Panc1 (cell line): ENCODE data around the gene PPIA. TPM values are rescaled to one million over a fixed set of nuclear protein-coding genes. Genes with fewer than 3 reads are reported as not detected.

ENCODE experiments used
- ATAC-seq: fragments of 200-7000 bp; cut with Tn5 transposase; 2 replicates; pipeline ENCODE4 v1.9.1; 2020; ENCODE audit warnings: mild to moderate bottlenecking, moderate library complexity
- BruUV-seq: library from RNA; stranded (reverse); fragments of 400-500 nt; replicated peaks from 2 replicates; lab custom pipeline; 2021; lab: Mats Ljungman, UMichigan
- CTCF ChIA-PET: fragments of 300-600 bp; sonication (Branson Sonifier 250); formaldehyde crosslinking; loops from one replicate; lab custom pipeline; 2022; ENCODE audit warnings: antibody characterized with exemption; lab: Charles Lee
- POLR2A ChIA-PET: fragments of 300-600 bp; sonication (Branson Sonifier 250); formaldehyde crosslinking; loops from one replicate; lab custom pipeline; 2022; ENCODE audit warnings: antibody characterized with exemption; lab: Charles Lee
- DNase-seq: peaks from one replicate; pipeline ENCODE4 v3.0.0-alpha.2; 2010; ENCODE audit warnings: low read depth, low spot score
- H3K27ac ChIP-seq: 2 replicates; pipeline ENCODE4 v1.5.1; 2011; ENCODE audit warnings: mild to moderate bottlenecking, low read length, inconsistent platforms
- H3K27me3 ChIP-seq: fragments of 200-500 bp; sonication (Bioruptor generic); 2 replicates; pipeline ENCODE4 v1.6.0; 2014; ENCODE audit warnings: low read length, inconsistent platforms; ENCODE audit not compliant: control insufficient read depth, insufficient read depth
- H3K36me3 ChIP-seq: fragments of 200-500 bp; sonication (Bioruptor generic); 2 replicates; pipeline ENCODE4 v1.5.1; 2014; ENCODE audit warnings: inconsistent platforms, mild to moderate bottlenecking, low read length, moderate library complexity; ENCODE audit not compliant: control insufficient read depth, insufficient read depth
- H3K4me1 ChIP-seq: 2 replicates; pipeline ENCODE4 v1.5.1; 2011; ENCODE audit warnings: inconsistent platforms, mild to moderate bottlenecking, low read length, moderate library complexity; ENCODE audit not compliant: control insufficient read depth, insufficient read depth
- H3K4me3 ChIP-seq, 2 experiments: 2 replicates each; pipeline ENCODE4 v1.5.1; 2011 to 2012; ENCODE audit warnings: low read depth in 2 of 2, low read length in 2 of 2, mild to moderate bottlenecking in 2 of 2, inconsistent platforms in 1 of 2, moderate library complexity in 1 of 2
- H3K9me3 ChIP-seq: fragments of 200-500 bp; sonication (Bioruptor generic); 2 replicates; pipeline ENCODE4 v1.5.1; 2014; ENCODE audit warnings: low read depth, mild to moderate bottlenecking, inconsistent platforms, low read length, moderate library complexity; ENCODE audit not compliant: control insufficient read depth, insufficient read depth
- CTCF ChIP-seq: fragments of 450-650 bp; IDR thresholded peaks from 2 replicates; pipeline ENCODE4 v1.5.1; 2017; ENCODE audit warnings: mild to moderate bottlenecking
- POLR2AphosphoS5 ChIP-seq: IDR thresholded peaks from 2 replicates; pipeline ENCODE4 v1.6.1; 2012; ENCODE audit warnings: mild to moderate bottlenecking, low read depth, low read length, moderate library complexity
- REST ChIP-seq, 2 experiments: IDR thresholded peaks; 2 replicates each; pipeline ENCODE4 v1.6.1; 2011 to 2012; ENCODE audit warnings: low read depth in 2 of 2, control low read depth in 1 of 2, low read length in 1 of 2, mild to moderate bottlenecking in 1 of 2, moderate library complexity in 1 of 2; ENCODE audit not compliant: insufficient read depth in 1 of 2
- SIN3A ChIP-seq: IDR thresholded peaks from 2 replicates; pipeline ENCODE4 v1.6.1; 2012; ENCODE audit warnings: low read depth, mild to moderate bottlenecking, low read length, moderate library complexity, borderline replicate concordance; ENCODE audit not compliant: insufficient read depth
- TCF7L2 ChIP-seq: IDR thresholded peaks from 2 replicates; pipeline ENCODE4 v1.6.1; 2011; ENCODE audit warnings: mild to moderate bottlenecking, low read depth, low read length, inconsistent platforms
- in situ Hi-C: cut with HindIII; loops from 2 replicates; pipeline ENCODE4 v1.10.0; 2016; ENCODE audit warnings: low sequenced_read_pairs, low pct_unique_long_range_greater_than_20kb
- intact Hi-C: fragments of 100-400 bp; cut with micrococcal nuclease; formaldehyde crosslinking; loops from one replicate; pipeline ENCODE4 v1.10.0; 2022; ENCODE audit not compliant: unreplicated experiment
- total RNA-seq: library from RNA; stranded (reverse); gene quantifications from one replicate; pipeline ENCODE4 v1.2.1, GENCODE V29; 2021; ENCODE audit not compliant: unreplicated experiment

PPIA gene
- total RNA-seq, 1 experiment from 2014 or later: 3,706 TPM

GRCh38 chr7:44782460-44782859, 14.0 kb upstream of the PPIA start:
- TF ChIP-seq TCF7L2 (no peak), POLR2AphosphoS5 (no peak), REST (IDR thresholded peaks at IDR 0.05; ENCODE audit: insufficient read depth in 1 of 2, low read depth in 2 of 2, low read length in 1 of 2) (no peak), CTCF (no peak), SIN3A (no peak)
- intact Hi-C loops: no loop called here
- no TSS peak for BruUV-seq
- no peaks in the 10 kb centered on the region for H3K36me3 ChIP-seq
- H3K4me3 ChIP-seq: no peak overlapping the region
- peaks cover 7% of the 10 kb centered on the region for H3K9me3 ChIP-seq
- no peaks in the 10 kb centered on the region for H3K27me3 ChIP-seq
- ChIA-PET CTCF (no interaction called here), POLR2A (no interaction called here)
- in situ Hi-C loops: no loop called here
- H3K4me1 ChIP-seq: no peaks in the 10 kb centered on the region
- ATAC-seq: 0 out of 2 replicates have a peak, but pooled peaks have one; percentile 46
- H3K27ac ChIP-seq: no peak overlapping the region
- no peak for DNase-seq

- Histone ChIP-seq H3K9me3 (peaks cover 7% of the 10 kb centered on the region), H3K4me1 (no peaks in the 10 kb centered on the region), H3K4me3 (no peak overlapping the region), H3K36me3 (no peaks in the 10 kb centered on the region), H3K27ac (no peak overlapping the region), H3K27me3 (no peaks in the 10 kb centered on the region)
- POLR2A ChIA-PET: no interaction called here
- no TSS peak for BruUV-seq
- TF ChIP-seq TCF7L2: no peak
- TF ChIP-seq SIN3A: no peak
- no peak for TF ChIP-seq POLR2AphosphoS5
- in situ Hi-C loops: no loop called here
- CTCF ChIA-PET: no interaction called here
- intact Hi-C loops: no loop called here
- no peak for ATAC-seq
- no peak for DNase-seq
Measured at GRCh38 chr7:44783407-44783806, 13.1 kb upstream of the PPIA start.

- intact Hi-C loops (no loop called here), in situ Hi-C loops (no loop called here)
- H3K27me3 ChIP-seq: no peaks in the 10 kb centered on the region
- ChIA-PET CTCF (no interaction called here), POLR2A (no interaction called here)
- DNase-seq (no peak), ATAC-seq (peak; percentile 30)
- TF ChIP-seq CTCF: no peak
- TF ChIP-seq SIN3A: no peak
- TF ChIP-seq POLR2AphosphoS5: no peak
- no peak for TF ChIP-seq REST (IDR thresholded peaks at IDR 0.05; ENCODE audit: insufficient read depth in 1 of 2, low read depth in 2 of 2, low read length in 1 of 2)
- TF ChIP-seq TCF7L2: no peak
- no peaks in the 10 kb centered on the region for H3K36me3 ChIP-seq
- peaks cover 7% of the 10 kb centered on the region for H3K9me3 ChIP-seq
- H3K4me3 ChIP-seq: no peak overlapping the region
- H3K27ac ChIP-seq: no peak overlapping the region
- no peaks in the 10 kb centered on the region for H3K4me1 ChIP-seq
- no TSS peak for BruUV-seq
Measured at GRCh38 chr7:44784364-44784763, 12.1 kb upstream of the PPIA start.
